Trophoblast cell (in vitro differentiated cells and primary cell): ENCODE measurements around the gene MYO1D.
A peak's percentile ranks its signal among the peaks of the same experiment; 100 is the strongest.

ENCODE experiments used
- DNase-seq, 2 donors: peaks; one replicate each; pipeline ENCODE4 v3.0.0-alpha.2; 2016
- H2AFZ ChIP-seq: 2 replicates; pipeline ENCODE4 v1.6.1; 2013; ENCODE audit warnings: low read length, moderate library complexity, mild to moderate bottlenecking; ENCODE audit not compliant: insufficient read depth, poor library complexity
- H2AK5ac ChIP-seq: 2 replicates; pipeline ENCODE4 v1.6.1; 2013; ENCODE audit warnings: mild to moderate bottlenecking, low read length
- H2BK120ac ChIP-seq: 2 replicates; pipeline ENCODE4 v1.6.1; 2013; ENCODE audit warnings: low read length, mild to moderate bottlenecking, moderate library complexity; ENCODE audit not compliant: insufficient read depth, poor library complexity
- H2BK12ac ChIP-seq: 2 replicates; pipeline ENCODE4 v1.6.1; 2013; ENCODE audit warnings: mild to moderate bottlenecking, low read length, moderate library complexity
- H2BK5ac ChIP-seq: 2 replicates; pipeline ENCODE4 v1.6.1; 2013; ENCODE audit warnings: low read length, low read depth, moderate library complexity, mild to moderate bottlenecking; ENCODE audit not compliant: poor library complexity
- H3K14ac ChIP-seq: 2 replicates; pipeline ENCODE4 v1.6.1; 2013; ENCODE audit warnings: mild to moderate bottlenecking, low read length
- H3K18ac ChIP-seq: 2 replicates; pipeline ENCODE4 v1.6.1; 2013; ENCODE audit warnings: mild to moderate bottlenecking, low read length
- H3K23ac ChIP-seq: 2 replicates; pipeline ENCODE4 v1.6.1; 2013; ENCODE audit warnings: low read length
- H3K27ac ChIP-seq: 2 replicates; pipeline ENCODE4 v1.5.1; 2013; ENCODE audit warnings: low read depth, mild to moderate bottlenecking, inconsistent platforms, low read length, moderate library complexity
- H3K27me3 ChIP-seq: 2 replicates; pipeline ENCODE4 v1.6.1; 2013; ENCODE audit warnings: inconsistent platforms, mild to moderate bottlenecking, low read length, moderate library complexity; ENCODE audit not compliant: insufficient read depth
- H3K36me3 ChIP-seq, 2 experiments: 1 replicate in 1 of 2; 2 replicates in 1 of 2; pipeline ENCODE4 v1.6.1; 2013; ENCODE audit warnings: low read length in 2 of 2, mild to moderate bottlenecking in 2 of 2, moderate library complexity in 1 of 2; ENCODE audit not compliant: insufficient read depth in 2 of 2, control insufficient read depth in 1 of 2
- H3K4ac ChIP-seq: 2 replicates; pipeline ENCODE4 v1.6.1; 2013; ENCODE audit warnings: low read depth, mild to moderate bottlenecking, low read length, moderate library complexity
- H3K4me1 ChIP-seq, 2 experiments: 1 replicate in 1 of 2; 2 replicates in 1 of 2; pipeline ENCODE4 v1.6.1; 2013; ENCODE audit warnings: low read length in 2 of 2, mild to moderate bottlenecking in 2 of 2, moderate library complexity in 1 of 2; ENCODE audit not compliant: insufficient read depth in 2 of 2, control insufficient read depth in 1 of 2
- H3K4me2 ChIP-seq: 2 replicates; pipeline ENCODE4 v1.6.1; 2013; ENCODE audit warnings: inconsistent platforms, mild to moderate bottlenecking, low read length, moderate library complexity
- H3K4me3 ChIP-seq: 2 replicates; pipeline ENCODE4 v1.5.1; 2013; ENCODE audit warnings: mild to moderate bottlenecking, low read depth, low read length, inconsistent platforms
- H3K79me1 ChIP-seq: one replicate; pipeline ENCODE4 v1.6.1; 2013; ENCODE audit warnings: low read length
- H3K79me2 ChIP-seq: 2 replicates; pipeline ENCODE4 v1.6.1; 2013; ENCODE audit warnings: low read length, mild to moderate bottlenecking; ENCODE audit not compliant: control insufficient read depth, insufficient read depth, poor library complexity
- H3K9ac ChIP-seq: 2 replicates; pipeline ENCODE4 v1.6.1; 2013; ENCODE audit warnings: mild to moderate bottlenecking, low read length
- H3K9me3 ChIP-seq: 2 replicates; pipeline ENCODE4 v1.6.1; 2013; ENCODE audit warnings: low read depth, mild to moderate bottlenecking, control low read depth, inconsistent platforms, low read length; ENCODE audit not compliant: insufficient read depth
- H4K12ac ChIP-seq: 2 replicates; pipeline ENCODE4 v1.6.1; 2013; ENCODE audit warnings: low read depth, mild to moderate bottlenecking, low read length, moderate library complexity
- H4K8ac ChIP-seq: 2 replicates; pipeline ENCODE4 v1.6.1; 2013; ENCODE audit warnings: low read depth, mild to moderate bottlenecking, low read length, moderate library complexity
- H4K91ac ChIP-seq: one replicate; pipeline ENCODE4 v1.6.1; 2013; ENCODE audit warnings: low read depth, mild to moderate bottlenecking, low read length, moderate library complexity
- WGBS: extraction: QIAGEN DNeasy Blood & Tissue Kit; methylation state at CpG from one replicate; pipeline ENCODE4 v1.1.7; 2013; ENCODE audit warnings: missing lambda C conversion rate; ENCODE audit not compliant: insufficient read length, insufficient coverage; ENCODE audit errors: extremely low coverage; 5-methylcytosine and 5-hydroxymethylcytosine counted together

MYO1D gene

DNA sequence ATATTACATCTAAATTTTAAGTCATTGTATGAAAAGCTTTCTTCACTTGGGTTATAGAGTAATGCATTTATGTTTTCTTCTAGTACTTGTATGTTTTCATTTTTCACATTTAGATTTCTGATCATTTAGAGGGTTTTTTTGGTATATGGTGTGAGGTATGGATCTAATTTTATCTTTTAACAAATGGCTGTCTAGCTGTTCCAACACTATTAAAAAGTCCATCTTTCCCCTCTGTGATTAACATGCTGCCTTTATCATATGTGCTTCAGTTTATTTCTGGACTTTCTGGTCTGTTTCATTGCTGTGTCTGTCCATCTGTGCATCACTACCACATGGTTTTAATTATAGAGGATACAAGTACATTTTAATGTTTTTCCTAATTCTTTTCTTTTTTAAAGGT lies 163.8 kb downstream of the MYO1D start:
- Histone ChIP-seq H3K4me2 (no peak overlapping the region), H4K91ac (no peak overlapping the region), H3K27me3 (no peaks in the 10 kb centered on the region), H3K36me3 (peaks cover 0 to 3% of the 10 kb centered on the region in 2 experiments), H3K79me1 (no peaks in the 10 kb centered on the region), H3K14ac (no peak overlapping the region), H4K8ac (no peak overlapping the region), H3K4me3 (no peak overlapping the region), H2AK5ac (no peak overlapping the region), H3K4ac (no peak overlapping the region), H2AFZ (no peak overlapping the region), H2BK12ac (no peak overlapping the region), H2BK5ac (no peak overlapping the region), H3K18ac (no peak overlapping the region), H3K27ac (no peak overlapping the region), H3K23ac (no peak overlapping the region), H4K12ac (no peak overlapping the region), H3K4me1 (no peaks in the 10 kb centered on the region), H3K9me3 (no peaks in the 10 kb centered on the region), H3K79me2 (no peaks in the 10 kb centered on the region), H2BK120ac (no peak overlapping the region), H3K9ac (no peak overlapping the region)
- DNase-seq = no peak

DNA sequence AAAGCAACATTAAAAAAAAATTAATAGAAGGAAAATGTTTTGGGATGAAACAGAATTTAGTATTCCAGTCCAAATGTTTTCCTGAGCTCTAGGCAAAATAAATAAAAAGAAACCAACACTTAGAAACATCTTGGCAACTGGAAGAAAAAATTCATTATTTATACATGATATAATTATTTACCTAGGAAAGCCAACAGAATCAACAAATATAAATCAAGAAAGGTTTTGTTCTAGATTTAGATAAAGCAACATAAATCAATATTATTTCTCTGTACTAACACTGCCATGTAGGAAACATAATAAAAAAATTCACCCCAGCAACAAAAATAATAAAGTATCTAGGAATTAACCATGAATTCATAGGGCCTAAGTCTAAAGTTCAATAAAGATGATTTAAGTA lies 167.4 kb downstream of the MYO1D start:
- H3K4me3 ChIP-seq = no peak overlapping the region
- H3K23ac ChIP-seq = no peak overlapping the region
- H2BK12ac ChIP-seq = no peak overlapping the region
- no peaks in the 10 kb centered on the region for H3K9me3 ChIP-seq
- no peak overlapping the region for H3K18ac ChIP-seq
- H4K91ac ChIP-seq = no peak overlapping the region
- no peaks in the 10 kb centered on the region for H3K79me1 ChIP-seq
- no peaks in the 10 kb centered on the region for H3K27me3 ChIP-seq
- no peak overlapping the region for H4K8ac ChIP-seq
- no peak overlapping the region for H4K12ac ChIP-seq
- no peak overlapping the region for H3K4me2 ChIP-seq
- H3K27ac ChIP-seq = no peak overlapping the region
- no peaks in the 10 kb centered on the region for H3K79me2 ChIP-seq
- H2BK120ac ChIP-seq = no peak overlapping the region
- no peak overlapping the region for H2AFZ ChIP-seq
- H3K14ac ChIP-seq = no peak overlapping the region
- no peak overlapping the region for H3K4ac ChIP-seq
- no peak overlapping the region for H3K9ac ChIP-seq
- no peak overlapping the region for H2BK5ac ChIP-seq
- peaks cover 0 to 3% of the 10 kb centered on the region in 2 experiments for H3K36me3 ChIP-seq
- H3K4me1 ChIP-seq = no peaks in the 10 kb centered on the region
- no peak overlapping the region for H2AK5ac ChIP-seq
- DNase-seq = no peak

DNA sequence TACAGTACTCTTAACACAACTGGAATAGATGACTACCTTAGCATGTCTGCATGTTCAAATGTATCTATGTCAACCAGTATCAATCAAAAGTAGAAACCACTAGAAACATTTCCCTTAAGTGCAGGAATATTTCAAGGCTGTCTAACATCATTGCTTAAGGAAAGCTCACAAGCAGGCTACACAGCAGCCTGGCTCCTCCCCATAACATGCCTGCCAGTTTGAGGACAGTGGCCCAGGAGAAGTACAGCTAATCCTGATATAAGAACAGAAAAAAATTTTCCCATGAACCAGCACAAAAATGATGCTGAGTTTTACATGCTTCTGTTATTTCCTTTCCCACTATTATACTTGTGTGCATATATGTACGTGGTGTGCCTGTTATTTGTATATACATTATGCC lies 175.1 kb downstream of the MYO1D start:
- Histone ChIP-seq H3K79me2 (no peaks in the 10 kb centered on the region), H3K9me3 (peaks cover 2% of the 10 kb centered on the region), H3K36me3 (no peaks in the 10 kb centered on the region), H3K23ac (no peak overlapping the region), H2AK5ac (no peak overlapping the region), H4K8ac (no peak overlapping the region), H2BK12ac (no peak overlapping the region), H3K14ac (no peak overlapping the region), H3K18ac (no peak overlapping the region), H3K79me1 (no peaks in the 10 kb centered on the region), H3K4me1 (no peaks in the 10 kb centered on the region), H2BK5ac (no peak overlapping the region), H4K12ac (no peak overlapping the region), H3K4me3 (no peak overlapping the region), H3K4me2 (no peak overlapping the region), H2AFZ (no peak overlapping the region), H2BK120ac (no peak overlapping the region), H4K91ac (no peak overlapping the region), H3K4ac (no peak overlapping the region), H3K27me3 (no peaks in the 10 kb centered on the region), H3K27ac (no peak overlapping the region), H3K9ac (no peak overlapping the region)
- DNase-seq = no peak
- no CpG with 5 or more reads among the region's 1 CpG for WGBS

DNA sequence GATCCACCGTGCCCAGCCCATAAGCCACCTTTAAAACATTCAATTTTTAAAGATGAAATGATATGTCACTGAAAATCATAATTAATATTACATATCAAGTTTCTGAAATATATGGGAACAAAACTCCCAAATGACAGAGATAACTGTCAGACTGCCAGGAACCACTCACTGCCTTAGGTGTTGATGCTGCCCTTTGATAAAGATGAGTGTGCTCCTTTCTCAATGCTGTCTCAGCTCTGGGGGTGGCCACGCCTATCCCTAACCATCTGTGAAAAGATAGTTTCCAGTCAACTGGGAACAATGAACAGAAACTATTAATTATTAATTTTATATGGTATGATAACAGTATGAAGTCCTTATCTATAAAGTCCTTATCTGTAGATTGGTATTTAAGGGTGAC lies 177.7 kb downstream of the MYO1D start:
- no peaks in the 10 kb centered on the region for H3K27me3 ChIP-seq

More for the DNA sequence above, 177.7 kb downstream of the MYO1D start:
- H4K91ac ChIP-seq = no peak overlapping the region
- H2BK12ac ChIP-seq = no peak overlapping the region
- peak; percentile 20 to 46 for DNase-seq
- no peak overlapping the region for H2AFZ ChIP-seq
- no peak overlapping the region for H4K12ac ChIP-seq
- no peak overlapping the region for H3K4me3 ChIP-seq
- no peaks in the 10 kb centered on the region for H3K4me1 ChIP-seq
- H3K9ac ChIP-seq = no peak overlapping the region
- no peaks in the 10 kb centered on the region for H3K79me1 ChIP-seq
- no peak overlapping the region for H3K14ac ChIP-seq
- H3K4me2 ChIP-seq = no peak overlapping the region
- H2BK120ac ChIP-seq = no peak overlapping the region
- H2BK5ac ChIP-seq = no peak overlapping the region
- H3K4ac ChIP-seq = no peak overlapping the region
- no peak overlapping the region for H3K18ac ChIP-seq
- no peaks in the 10 kb centered on the region for H3K36me3 ChIP-seq
- WGBS = no CpG with 5 or more reads among the region's 2 CpGs
- no peak overlapping the region for H3K23ac ChIP-seq
- H2AK5ac ChIP-seq = no peak overlapping the region
- peaks cover 4% of the 10 kb centered on the region for H3K9me3 ChIP-seq
- no peak overlapping the region for H4K8ac ChIP-seq
- no peaks in the 10 kb centered on the region for H3K79me2 ChIP-seq
- no peak overlapping the region for H3K27ac ChIP-seq
